Cortex of kidney (tissue), 1 donor: ENCODE results near the gene SCYL1.
"Not testable (repeated sequence)": the region's sequence is repeated elsewhere in the genome, so short reads cannot be mapped to it uniquely, and the experiment has no call there.

Experiments
- DNase-seq: peaks from one replicate; lab custom pipeline; 2025; lab: John Stamatoyannopoulos, UW

SCYL1 gene

DNA sequence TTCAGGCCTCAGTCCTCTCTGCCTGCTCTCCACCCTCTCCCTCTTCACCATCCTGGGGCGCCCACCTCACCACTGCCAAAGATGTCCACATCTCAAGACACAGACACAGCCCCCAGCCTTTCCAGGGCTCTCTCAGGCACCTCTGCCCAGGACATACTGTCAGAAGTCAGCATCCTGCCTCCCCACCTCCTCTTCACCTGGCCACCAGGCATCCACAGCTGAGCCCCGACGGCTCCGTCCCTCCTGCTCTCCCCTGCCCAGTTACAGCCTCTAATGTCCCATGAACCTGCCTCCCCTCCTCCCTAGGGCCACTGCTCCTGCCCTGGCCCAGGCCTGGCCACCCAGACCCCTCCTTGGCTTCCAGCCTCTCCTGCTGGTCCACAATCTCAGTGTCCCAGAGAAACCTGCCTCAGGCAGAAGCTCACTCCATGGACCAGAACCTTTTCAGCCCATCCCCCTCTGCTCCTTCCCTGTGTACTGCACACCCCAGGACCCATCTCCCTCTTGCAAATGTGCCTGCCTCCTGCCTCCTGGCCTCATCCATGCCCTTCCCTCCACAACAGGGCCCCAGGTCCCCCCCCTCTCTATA, 30.1 kb downstream of the SCYL1 start:
- DNase-seq = no peak

DNA sequence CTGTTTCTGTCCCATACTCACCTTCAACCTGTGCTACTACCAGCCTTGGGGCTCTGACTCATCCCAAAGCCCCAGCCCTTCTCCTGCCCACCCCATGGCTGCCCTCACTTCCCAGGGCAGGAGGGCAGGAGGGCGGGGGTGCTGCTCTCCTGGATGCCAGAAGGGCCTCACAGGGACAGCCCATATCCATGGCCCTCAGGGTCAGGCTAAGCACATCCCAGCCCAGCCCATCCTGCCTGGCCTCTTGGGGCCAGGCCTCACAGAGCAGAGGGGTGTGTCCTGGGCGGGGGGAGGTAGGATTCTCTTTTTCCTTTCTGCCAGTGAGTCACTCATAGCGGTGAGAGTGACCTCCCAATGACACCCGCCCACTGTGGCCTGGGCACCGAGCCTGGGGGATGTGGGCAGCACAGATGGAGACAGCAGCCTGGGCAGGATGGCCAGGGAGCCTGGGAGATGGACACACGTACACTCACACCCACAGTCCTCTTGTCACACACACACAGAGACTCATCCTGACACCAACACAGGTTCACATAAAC, 30.9 kb downstream of the SCYL1 start:
- DNase-seq = no peak

DNA sequence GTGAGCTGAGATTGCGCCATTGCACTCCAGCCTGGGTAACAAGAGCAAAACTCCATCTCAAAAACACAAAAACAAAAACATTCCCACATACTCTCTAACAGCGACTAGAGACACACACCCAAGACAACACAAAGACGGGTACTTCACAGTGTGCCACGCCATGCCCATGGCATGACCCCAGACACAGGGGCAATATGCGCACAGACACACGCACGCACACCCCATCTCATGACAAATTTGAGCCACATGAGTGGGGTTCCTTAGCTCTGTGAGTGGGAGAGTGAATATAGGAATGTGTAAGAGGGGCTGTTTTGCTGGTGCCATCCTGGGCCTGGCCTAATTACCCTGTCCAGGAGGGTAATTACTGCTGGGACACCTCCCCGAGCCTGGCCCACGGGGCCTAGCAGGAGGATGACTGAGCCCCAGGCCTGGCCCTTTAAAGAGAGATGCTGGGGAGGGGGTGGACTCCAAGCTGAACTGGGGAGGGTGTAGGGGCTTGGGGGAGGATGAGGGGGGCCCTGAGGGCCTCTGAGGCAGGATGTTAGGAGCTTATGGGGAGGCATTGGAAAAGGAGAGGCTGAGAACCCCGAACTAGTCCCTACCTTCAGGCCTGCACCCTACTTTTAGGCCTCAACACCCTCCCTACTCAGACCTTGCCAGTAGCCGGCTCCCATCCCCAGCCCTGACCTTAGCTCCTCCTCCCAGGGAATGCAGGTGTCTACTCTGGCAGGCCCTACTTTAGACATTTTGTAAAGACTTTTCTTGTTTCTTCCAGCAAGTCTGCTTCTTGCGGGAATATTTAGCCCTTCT, 31.8 kb downstream of the SCYL1 start:
- DNase-seq = no peak

DNA sequence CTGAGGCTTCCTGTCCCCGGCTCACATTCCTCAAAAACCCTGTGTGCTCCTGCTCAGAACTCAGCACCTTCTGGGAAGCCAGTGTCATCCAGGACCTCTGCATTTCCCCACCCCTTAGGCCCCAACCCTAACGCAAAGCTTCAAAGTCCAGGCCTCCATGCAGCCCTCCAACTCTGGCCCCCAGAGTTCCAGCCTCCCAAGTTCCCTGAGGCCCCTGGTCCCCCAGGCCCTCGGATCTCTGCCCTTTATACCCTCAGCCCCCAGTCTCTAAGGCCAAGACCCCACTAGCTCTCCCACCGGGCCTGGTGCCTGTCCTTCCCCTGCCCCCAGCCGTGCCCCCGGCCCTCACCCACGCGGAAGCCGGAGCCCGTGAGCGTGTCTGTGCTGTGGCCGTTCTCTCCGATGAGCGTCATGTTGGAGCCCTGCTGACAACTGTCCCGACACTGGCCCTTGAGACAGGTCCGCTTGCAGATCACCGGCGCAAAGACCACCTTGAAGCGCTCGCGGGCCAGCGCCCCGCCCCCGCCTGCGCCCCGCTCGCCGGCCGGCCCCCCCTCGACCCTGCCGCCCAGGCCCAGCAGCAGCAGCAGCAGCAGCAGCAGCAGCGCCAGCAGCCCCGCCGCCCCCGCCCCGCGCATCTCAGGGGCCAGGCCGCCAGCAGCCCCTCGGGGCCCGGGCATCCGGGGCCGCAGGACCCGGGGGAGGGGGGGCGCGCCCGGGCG, 32.6 kb downstream of the SCYL1 start:
- DNase-seq = no peak

DNA sequence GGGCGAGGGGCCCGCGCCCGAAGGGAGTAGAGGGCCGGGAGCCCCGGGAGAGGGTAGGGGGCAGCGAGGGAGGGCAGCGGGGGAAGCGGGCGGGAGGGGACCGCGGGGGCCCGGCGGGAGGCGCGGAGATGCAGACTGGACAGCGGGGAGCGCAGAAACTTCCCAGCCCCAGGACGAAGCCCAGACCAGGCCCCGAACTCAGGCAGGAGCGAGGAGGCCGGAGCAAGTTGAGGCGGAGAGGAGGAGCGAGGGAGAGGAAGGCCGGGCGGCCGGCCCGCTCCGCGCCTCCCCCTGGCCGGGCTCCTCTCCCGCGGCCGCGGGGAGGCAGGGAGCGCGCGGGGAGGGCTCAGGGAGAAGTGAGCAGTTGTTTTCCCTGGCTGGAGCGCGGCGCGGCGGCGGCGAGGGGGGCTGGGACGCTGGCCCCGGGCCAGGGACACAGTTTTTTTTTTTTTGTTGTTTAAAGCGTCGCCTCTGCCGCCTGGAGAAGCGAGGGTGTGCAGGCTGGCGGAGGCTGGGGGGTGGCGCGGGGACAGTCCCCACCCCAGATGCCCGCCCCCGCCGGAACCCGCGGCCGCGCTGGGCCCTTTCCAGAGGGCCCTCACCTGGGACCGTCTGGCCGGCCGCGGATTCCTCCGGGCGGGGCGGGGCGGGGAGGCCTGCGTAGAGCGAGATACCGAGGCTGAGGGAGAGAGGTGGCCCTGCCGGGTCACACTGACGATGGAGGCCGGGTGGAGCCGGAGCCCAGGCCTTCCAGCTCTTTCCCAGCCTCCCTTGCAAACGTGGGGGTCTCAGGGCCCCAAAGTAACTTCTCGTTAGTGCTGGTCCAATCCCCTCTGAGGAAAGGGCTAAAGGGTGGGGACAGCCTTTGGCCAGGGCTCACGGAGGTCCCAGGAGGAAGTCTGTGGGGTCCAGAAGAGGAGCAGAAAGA, 33.4 kb downstream of the SCYL1 start, which contains the start of gene LTBP3:
TSS of gene LTBP3 (minus strand) at position 358 of the 928 bp plus-strand sequence. CDS start 400 bp downstream, outside the sequence.
- DNase-seq = no peak

DNA sequence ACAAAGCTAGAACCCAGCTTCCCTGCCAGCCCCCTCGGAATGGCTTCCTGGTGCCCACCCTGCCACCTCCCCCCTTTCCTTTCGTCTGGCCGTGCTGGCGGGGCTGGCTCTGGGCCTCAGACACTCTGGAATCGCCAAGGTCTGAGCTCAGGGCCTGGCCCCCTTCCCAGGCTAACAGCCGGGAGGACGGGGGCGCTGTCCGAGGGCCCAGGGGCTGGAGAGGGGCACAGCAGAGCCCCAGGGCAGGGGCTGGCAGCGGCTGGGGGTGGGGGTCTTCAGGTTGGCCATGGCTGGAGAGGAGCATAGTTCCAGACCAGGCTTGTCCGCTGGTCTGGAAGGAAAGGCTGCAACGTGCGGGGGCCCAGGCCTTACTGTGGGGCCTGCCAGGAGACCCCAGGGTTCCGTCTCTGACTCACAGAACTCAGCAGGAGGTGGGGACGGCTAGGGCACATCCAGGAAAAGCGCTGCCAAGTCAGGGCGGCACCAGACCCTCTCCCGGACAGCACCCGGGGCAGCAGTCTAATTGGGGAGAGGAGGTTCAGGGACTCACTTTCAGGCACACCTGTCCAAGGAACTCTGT, 34.1 kb downstream of the SCYL1 start:
- DNase-seq = no peak

DNA sequence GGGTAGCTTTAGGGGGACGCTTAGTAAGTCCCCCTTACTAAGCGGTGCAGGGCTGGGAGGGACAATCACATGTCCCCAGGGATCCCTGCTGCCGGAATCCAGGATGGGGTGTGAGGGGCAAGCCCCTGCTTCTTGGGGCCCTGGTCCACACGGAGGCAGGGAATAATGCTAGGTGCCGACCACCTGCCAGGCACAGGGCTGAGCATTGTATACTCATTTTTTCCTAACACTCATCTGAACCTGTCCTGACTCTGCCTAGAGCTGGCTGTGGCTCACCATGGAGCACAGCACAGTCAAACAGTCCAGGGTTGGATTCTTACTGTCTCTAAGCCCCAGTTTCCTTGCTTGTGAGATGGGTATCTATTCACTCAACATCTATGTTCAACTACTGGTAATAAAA, 34.7 kb downstream of the SCYL1 start:
- no peak for DNase-seq

DNA sequence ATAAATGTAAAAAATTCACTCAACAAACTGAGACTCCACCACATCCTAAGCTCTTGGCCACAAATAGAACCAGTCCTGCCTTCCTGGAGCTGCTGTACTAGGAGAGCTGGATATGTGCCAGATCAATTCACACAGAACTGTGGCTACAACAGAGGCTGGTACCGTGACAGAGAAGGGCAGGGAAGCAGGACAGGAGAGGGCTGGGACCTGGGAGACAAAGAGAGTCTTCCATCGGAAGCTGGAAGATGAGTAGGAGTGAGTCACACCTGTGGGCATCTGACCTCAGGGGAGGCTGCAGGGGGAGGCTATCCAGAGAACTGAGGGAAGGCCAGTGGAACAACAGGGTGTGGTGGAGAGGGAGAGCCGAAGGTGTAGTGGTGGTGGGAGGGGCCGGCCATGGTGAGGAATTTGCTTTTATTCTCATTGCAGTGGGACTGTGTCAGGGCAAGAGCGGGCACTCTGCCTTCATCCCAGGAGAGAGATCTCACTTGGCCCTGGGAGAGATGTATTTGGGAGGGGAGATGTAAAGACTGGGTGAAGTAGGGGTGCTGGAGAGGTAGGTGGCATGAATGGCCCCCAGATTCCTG, 35.2 kb downstream of the SCYL1 start:
- no peak for DNase-seq

DNA sequence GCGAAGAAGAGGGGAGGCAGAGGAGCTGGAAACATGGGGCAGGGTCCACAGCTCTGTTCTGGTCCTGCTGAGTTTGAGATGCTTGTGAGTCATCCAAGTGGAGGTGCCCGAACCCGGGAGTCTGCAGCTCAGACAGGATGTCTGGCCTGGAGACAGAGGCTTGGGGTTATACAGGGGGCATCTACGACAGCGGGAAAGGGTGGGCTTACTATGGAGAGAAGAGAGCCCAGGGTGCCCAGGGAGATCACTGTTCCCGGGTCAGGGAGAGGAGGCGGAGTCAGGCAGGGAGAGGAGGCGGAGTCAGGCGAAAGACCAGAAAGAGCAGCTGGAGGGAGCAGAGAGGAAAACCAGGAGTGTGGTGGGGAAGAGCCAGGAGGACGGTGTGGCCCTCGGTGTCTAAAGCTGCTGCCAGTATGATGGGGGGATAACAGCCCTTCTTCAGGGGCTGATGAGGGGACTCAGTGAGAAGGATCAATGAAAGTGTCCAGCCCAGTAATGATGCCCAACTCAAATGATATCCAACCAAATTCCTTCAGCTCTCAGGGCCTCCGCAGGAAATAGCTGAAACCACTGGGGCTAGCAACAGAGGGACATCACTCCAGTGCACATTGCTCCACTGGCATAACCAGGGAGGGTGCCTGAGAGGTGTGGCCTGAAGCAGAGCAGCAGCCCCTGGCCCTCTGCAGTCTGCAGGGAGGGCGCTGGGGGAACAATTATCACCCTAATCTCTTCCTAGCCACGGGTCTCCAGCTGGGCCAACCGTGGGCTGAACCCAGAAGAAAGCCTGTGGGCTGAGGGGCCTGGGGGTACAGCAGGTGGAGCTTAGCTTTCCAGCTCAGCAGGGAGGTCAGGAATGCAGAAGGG, 35.9 kb downstream of the SCYL1 start:
- DNase-seq = no peak

DNA sequence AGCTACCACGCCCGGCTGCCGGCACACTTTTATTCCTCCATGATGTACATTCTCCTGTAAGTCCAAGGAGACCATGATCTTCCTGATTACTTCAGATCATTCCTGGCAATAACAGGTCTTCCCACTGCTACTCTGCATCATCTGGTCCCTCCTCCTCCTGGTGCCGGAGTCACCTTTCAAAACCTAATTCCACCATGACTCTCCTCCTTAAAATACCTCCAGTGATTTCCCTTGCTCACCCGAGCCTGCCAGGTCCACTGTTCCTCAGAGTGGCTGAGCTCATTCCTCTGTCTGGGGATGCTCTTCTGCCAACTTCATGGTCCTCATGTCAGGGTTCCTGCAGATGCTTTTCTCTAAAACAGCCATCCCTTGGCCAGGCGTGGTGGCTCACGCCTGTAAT, 37.1 kb downstream of the SCYL1 start:
- DNase-seq = no peak

DNA sequence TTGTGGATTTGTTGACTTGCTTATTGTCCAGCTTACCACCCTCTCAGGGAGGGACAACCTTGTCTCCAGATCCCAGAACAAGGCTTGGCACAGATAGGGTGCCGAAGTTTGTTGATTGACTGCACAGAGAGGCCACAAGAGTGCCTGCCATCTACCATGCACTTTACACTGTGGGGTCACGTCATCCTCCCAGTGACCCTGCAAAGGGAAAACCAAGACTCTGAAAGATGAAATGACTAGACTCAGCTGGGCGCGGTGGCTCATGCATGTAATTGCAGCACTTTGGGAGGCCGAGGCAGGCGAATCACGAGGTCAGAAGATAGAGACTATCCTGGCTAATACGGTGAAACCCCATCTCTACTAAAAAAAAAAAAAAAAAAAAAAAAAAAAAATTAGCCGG, 37.9 kb downstream of the SCYL1 start:
- DNase-seq = no peak

DNA sequence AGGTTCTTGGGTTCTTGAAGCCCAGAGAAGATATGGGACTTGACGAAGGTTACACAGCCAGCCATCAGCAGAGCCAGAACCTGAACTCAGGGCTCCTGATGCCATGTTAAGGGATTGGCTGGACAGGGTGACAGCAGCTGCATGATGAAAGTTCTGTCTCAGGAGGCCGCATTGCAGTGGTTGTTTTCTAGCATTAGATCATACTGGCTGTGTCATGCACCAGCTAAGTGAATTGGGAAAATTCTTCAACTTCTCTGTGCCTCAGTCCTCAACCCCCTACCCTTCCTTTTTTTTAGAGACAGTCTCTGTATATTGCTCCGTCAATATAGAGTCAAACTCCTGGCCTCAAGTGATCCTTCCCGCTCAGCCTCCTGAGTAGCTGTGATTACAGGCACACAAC, 38.7 kb downstream of the SCYL1 start:
- DNase-seq = no peak

DNA sequence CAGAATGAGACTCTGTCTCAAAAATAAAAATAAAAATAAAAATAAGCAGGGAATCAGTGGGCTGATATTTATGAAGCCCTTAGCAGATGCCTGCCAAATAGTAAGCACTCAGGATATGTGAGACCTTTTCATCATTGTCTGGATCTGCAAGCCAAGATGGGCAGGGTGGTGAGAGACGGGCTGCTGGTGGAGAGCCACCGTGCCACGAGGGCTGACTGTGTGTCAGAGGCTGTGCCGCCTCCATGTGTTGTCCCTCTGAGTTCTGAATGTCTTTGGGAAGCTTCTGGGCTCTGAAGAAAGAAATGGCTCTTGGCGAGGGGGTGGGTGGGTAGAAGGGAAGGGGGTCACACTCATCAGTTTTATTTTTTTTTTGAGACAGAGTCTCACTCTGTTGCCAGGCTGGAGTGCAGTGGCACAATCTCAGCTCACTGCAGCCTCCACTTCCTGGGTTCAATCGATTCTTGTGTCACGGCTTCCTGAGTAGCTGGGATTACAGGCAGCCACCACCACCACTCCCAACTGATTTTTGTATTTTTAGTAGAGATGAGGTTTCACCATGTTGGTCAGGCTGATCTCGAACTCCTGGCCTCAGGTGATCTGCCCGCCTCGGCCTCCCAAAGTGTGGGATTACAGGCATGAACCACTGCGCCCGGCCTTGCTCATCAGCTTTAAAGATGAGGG, 40.1 kb downstream of the SCYL1 start:
- not testable (repeated sequence) for DNase-seq

DNA sequence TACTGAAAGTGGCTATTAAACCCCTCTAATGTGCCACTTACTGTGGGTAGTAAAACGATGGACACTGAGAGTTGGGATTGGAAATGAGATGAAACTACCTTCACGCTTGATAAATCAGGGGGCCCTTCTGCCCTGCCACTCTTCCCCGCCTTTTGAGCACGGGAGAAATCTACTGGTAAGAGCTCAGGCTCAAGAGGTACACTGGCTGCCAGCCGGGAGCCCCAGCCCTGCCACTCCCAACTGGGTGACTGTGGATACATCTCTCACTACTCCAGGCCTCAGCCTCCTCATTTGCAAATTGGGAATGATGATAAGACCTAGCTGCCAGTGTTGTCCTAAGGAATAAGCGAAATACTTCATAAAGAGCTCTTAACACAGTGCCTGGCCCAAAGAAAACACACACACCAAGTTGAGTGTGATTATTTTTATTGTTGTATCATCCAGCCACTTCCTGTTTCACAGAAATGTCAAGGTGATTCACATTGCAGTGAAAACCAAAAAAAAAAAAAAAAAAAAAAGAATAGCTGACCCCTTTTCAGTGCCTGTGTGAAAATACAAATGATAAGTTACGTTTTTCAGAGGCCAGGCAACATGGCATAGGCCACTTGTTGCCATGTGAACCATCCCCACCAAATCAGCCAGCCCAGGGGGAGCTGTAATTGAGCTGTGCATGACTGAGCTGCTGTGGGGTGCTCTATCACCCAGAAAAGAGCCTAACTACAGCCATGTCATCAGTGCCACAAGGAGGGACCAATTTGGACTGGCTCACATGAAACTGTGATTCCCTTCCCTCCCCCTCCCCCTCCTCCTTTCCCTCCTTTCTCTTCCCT, 41.0 kb downstream of the SCYL1 start:
- no peak for DNase-seq

DNA sequence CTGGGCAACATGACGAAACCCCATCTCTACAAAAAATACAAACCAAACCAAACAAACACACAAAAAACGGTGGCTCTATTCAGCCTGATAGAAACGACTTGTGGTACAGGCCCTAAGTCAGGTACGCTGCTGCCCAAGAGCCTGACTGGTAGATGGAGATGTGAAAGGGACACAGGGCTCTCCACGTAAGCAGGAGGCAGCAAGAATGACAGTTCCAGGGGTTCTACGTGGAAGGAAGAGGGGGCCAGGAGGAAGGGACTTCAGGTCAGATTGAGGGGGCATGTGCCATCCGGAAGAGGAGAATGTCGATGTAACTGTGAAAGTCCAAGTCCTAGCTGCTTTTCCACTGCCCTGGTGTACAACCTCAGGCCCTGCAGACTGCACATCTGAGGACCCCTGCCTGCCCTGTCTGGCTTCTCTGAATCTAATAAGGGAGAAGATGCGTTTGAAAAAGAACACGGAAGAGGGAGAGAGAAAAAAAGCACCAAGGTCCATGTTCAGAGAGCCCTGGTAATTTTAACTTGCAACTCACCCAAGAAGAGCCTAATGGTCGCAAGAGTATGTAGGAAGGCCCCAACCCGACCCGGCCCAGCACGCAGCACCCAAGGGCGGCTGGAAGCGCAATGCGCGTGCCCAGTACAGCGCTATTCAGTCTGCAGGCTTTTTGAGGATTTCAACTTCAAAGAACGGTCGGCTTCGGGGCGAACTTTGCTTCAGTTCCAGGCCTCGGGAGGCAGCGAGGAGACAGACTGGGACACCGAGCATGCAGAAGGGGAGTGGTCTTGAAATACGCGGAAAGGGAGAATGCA, 44.5 kb downstream of the SCYL1 start:
- no peak for DNase-seq

DNA sequence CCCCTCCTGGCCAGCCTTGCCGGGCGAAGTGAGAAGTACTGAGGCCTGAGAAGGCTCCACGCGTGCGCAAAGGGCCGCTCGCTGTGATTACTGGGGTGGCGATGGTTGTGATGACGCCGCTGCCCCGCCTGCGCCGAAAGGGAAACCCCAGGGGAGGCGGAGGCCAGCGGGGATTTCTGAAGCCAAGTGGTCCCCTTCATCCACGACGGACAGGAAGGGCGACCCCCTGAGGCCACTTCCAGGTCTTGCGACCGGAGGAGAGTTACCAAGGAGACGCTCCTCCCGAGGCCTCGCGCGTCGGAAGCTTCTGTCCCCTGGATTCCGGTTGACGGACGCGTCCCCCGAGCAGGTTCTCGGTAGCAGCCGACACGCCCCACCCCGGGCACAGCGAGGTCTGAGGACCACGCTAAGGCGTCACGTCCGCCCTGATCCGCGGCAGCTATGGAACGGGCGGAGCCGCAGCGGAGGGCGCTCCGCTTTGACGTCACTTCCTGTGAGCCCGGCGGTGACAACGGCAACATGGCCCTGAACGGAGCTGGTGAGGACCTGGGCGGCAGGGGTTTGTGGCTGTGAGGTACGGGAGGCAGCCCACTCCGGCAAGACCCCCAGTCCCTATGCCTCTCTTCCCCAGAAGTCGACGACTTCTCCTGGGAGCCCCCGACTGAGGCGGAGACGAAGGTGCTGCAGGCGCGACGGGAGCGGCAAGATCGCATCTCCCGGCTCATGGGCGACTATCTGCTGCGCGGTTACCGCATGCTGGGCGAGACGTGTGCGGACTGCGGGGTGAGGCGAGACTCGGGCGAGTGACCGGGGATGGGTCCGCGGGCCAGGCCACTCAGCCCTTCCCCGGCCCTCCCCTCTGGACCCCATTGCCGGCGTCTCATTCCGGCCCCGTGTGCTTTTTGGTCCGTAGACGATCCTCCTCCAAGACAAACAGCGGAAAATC, 45.4 kb downstream of the SCYL1 start, which contains the start of gene ZNRD2:
TSS of gene ZNRD2 (plus strand) at position 505 of the 946 bp plus-strand sequence. CDS start at position 520, 15 bp downstream.
- no peak for DNase-seq
